Inflammatory macrophage (primary cell): ENCODE measurements around the gene RNASE12.
"Not testable (repeated sequence)": the region's sequence is repeated elsewhere in the genome, so short reads cannot be mapped to it uniquely, and the experiment has no call there.

Experiments
- DNase-seq, 2 donors: peaks; one replicate each; pipeline ENCODE4 v3.0.0-alpha.2; 2020 to 2022

The RNASE12 gene

DNA sequence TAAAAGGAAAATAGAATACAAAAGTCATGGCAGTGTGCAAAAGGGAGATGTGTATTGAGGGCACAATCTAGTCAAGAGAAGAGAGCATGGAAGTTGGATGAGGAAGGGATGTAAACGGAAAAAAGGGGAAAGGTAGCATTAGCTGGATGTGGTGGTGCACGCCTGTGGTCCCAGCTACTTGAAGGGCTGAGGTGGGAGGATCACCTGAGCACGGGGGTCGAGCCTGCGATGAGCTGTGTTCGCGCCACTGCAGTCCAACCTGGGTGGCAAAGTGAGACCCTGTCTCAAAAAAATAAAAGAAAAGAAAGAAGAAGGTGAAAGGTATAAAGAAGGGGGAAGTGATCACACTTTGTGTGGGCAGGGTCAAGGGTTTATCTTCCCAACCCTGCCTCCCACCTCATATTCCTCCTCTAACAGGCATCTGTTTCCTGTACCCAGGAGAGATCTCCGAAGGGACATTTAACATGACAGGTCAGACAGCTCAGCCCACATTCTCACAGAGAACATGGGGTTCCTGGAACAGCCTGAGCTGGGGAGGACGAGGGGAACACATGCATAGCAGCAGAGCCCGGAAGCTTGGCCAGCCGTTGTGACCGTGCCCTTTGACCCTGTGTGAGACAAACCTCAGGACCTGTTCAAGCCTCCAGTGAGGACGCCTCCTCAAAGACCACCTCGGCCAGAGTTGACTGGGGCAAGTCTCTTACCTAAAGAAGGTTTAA lies 12.2 kb downstream of the RNASE12 start:
- DNase-seq = no peak

DNA sequence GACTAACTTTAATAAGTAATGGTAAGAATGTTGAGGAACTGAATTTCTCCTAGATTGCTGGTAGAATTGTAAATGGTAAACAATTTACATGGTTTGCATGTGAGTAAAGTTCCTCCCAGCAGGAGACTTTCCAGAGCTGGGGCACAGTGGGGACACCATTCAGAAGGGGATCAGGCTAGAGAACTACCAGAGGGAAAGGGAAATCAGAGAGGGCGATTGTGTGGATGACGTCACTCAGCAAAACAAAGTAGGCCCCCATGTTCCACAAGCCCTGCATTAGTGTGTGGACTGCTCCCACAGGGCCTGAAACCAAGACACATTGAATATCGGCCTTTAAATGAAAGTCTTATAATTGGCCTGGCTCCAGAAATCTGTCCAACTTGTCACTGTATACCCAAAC lies 12.9 kb downstream of the RNASE12 start:
- DNase-seq = no peak

DNA sequence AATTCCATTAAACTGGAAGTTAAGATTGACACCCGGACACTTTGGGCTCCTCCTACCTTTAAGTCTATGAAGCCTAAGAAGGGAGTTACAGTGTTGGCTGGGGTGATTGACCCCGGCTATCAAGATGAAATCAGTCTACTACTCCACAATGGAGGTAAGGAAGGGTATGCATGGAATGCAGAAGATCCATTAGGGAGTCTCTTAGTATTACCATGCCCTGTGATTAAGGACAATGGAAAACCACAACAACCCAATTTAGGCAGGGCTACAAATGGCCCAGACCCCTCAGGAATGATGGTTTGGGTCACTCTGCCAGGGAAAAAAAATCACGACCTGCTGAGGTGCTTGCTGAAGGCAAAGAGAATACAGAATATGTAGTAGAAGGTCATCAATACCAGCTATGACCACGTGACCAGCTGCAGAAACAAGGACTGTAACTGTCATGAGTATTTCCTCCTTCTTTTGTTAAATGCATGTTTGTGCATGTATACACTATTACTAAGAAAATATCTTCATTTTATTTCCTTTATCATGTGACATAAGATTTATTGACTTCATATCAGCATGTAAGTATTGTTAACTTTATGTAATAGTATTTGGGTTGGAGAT lies 18.7 kb downstream of the RNASE12 start:
- not testable (repeated sequence) for DNase-seq

DNA sequence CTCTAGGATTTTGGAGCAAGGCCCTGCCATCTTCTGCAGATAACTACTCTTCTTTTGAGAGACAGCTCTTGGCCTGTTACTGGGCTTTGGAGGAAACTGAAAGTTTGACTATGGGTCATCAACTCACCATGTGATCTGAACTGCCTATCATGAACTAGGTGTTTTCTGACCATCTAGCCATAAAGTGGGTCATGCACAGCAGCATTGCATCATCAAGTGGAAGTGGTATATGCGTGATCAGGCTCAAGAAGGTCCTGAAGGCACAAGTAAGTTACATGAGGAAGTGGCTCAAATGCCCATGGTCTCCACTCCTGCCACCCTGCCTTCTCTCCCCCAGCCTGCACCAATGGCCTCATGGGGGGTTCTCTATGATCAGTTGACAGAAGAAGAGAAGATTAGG lies 20.5 kb downstream of the RNASE12 start:
- peak; percentile 59 for DNase-seq

DNA sequence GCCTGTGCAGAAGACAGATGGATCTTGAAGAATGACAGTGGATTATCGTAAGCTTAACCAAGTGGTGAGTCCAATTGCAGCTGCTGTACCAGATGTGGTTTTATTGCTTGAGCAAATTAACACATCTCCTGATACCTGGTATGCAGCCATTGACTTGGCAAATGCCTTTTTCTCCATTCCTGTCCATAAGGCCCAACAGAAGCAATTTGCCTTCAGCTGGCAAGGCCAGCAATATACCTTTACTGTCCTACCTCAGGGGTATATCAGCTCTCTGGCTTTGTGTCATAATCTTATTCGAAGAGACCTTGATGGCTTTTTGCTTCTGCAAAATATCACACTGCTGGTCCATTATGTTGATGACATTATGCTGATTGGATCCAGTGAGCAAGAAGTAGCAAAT lies 21.3 kb downstream of the RNASE12 start:
- DNase-seq = not testable (repeated sequence)

DNA sequence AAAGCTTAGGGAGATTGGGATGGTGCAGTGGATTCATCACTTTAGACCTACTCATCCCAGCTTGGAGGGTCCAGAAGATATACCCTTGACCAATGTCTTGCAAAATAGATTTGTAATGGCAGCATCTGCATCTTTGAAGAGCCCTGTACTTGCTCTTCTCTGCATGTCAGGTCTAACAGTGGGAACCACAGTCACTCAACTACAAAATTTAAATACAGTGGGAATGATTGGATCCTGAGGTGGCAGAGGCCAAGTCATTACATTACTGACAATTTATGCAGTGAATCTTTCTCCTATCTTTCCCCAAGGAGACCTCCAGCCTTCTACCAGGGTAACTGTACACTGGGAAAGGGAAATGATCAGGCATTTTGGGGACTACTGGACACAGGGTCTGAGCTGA lies 22.1 kb downstream of the RNASE12 start:
- no peak for DNase-seq

DNA sequence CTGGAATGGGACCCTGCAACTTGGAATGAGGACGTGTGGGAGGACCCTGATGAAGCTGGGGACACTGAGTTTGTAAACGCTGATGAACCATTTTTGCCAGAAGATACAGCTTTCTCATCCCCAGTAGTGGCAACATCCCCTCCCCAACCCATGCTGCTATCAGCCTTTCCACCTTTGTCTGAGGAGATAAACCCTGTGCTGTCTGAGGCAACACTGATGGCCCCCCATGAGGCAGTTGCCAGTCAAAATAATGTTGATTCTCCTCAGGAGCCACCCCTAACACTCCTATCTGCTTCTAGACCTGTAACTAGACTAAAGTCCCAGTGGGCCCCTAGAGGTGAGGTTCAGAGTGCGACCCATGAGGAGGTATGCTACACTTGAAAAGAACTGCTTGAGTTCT lies 22.8 kb downstream of the RNASE12 start:
- DNase-seq = no peak

DNA sequence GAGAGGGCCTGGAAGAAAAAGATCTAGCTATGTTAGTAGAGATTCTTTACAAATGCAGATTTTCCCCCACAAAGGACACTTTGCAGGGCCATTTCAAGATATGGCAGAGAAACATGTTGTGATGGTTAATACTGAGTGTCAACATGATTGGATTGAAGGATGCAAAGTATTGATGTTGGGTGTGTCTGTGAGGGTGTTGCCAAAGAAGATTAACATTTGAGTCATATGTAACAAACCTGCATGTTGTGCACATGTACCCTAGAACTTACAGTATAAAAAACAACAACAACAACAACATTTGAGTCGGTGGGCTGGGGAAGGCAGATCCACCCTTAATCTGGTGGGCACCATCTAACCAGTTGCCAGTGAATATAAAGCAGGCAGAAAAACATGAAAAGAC lies 24.0 kb downstream of the RNASE12 start:
- not testable (repeated sequence) for DNase-seq

DNA sequence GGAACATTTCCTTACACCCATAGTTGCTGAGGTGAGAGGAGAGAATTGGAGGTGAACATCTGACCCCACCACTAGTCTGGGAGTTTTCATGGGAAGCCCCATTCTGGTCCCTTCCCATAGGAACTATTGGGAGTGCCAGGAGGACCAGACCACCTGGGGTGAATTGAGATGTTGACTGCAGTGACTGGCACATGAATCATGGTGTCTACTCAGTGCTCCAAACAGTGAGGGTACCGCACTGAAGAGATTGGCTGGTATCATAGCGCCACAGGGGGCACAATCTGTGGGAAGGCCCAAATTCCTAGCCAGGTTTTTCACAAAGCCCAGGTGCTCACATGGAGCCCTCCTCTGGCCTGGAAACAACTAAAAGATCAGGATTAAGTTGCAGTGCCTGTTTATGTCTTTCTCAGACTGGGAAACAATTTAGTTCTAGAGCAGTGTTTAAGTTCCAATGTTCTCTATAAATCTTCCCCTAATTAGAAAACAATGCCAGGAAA lies 26.6 kb downstream of the RNASE12 start:
- no peak for DNase-seq

DNA sequence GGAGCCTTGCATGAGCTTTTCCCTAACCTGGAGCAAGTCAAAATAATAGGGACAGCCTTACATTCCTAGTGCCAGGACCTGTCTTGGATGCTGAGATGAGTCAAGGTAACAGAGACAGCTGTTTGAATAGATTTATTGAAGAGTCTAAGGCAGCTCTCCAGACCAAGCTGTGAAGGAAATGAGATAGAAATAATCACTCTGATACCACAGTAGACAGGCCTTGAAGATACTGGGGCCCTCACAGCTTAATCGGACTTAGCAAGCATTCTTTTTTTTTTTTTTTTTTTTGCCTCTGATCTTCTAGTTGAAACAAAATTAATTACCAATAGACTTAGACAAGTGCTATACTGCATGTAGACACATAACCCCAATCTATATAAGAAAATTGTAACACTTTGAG lies 27.2 kb downstream of the RNASE12 start:
- DNase-seq = no peak

DNA sequence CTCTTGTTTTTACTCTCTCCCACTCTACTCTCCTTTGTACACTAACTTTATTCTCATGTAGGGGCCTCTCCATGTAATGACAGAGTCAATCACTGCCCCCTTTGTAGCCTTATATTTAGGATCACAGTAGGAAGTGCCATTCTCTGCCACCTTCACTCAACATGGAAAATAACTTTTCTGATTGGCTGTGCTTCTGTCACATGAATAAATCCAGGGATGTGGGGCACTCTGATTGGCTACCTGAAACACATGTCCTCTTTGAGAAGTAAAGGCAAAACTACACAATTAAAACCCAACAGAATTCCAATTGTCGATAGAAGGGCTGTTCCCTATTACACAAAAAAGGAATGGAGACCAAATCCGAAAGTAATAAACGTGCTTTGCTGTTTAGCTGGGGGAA lies 30.2 kb downstream of the RNASE12 start, which contains the start of gene RNASE9:
TSS of gene RNASE9 (minus strand) at position 87 of the 400 bp plus-strand sequence.
- DNase-seq = no peak

DNA sequence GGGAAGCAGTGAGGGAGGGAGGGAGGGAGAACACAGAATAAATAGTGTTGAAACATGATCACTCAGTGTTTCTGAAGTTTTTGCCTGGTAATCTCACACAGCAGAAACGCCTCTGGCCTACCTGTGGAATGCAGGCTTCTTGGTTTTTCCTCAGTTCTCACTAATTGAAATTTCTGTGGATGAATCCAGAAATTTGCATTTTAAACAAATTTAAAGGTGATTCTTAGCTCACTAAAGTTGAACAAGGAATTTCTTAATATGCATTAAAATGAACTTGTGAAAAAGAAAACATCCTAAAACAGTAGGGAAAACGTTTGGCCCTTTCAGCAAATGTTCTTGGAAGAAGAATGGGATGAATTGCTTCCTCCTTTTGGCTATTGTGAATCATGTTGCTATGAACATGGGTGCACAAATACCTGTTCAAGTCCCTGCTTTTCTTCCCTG lies 31.7 kb downstream of the RNASE12 start:
- DNase-seq = no peak

DNA sequence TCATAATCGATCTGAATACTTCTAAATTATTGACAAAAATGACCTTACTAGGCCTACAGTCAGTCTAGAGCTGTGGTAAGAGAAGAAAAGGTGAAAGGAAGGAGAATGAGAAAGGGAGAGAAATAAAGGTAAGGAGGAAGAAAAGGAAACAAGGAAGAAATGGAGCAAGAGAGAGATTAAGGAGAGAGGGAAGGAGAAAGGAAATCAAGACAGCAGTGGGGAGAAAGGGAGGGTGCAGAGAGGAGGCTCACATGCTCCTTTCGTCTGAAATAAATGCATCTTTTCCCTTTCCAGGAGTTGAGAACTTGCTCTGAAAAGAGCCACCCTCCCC lies 34.0 kb downstream of the RNASE12 start:
- no peak for DNase-seq

DNA sequence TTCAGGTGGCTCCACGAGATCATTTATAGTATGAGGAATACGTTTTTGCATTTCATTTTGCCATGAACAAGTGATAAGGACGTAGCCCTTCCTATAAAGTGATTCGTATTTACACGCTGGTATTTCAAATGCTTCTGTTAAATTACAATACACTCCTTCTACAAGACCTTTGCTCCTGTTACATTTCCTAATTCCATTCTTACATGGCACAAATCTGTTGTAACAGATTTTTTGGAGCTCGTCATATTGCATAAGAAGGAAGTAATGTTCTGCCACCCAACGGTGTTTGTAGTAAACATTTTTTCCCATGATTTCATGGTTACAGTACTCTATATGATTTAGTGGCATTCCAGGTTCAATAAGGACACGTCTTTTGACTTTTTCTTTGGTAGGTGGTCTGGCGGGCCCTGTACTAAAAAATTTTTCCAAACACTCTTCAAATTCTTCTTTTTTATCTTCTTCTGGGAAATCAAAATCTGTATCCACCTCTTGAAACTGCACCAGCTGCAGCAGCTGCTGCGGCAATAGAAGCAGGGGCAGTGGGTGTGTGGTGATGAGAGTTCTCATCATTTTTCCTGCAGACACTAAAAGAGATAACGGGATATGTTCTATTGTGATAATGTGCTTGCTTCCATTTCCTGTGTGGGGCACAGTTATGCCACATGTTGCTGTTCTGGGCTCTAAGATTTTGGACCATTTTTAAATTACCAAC lies 34.5 kb downstream of the RNASE12 start:
- peak; percentile 61 to 91 for DNase-seq

DNA sequence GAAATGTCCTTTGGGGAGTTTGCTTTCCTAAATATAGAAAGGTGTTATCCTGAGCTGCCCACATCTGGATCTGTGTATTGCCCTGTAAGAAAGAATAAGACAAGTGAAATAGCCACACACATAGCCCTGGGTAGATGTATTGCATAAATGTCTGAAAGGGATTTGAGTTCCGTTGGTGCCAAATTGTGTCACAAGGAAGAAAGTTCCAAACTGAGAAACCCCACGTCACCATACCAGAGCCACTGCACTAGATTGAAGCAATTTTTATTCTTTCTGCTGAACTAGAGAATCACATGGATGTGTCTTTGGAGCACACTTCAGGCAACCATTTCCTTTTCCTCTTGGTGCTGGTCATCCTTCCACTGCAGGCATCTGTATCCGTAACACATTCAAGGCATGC lies 35.3 kb downstream of the RNASE12 start:
- DNase-seq = peak; percentile 35 to 60

DNA sequence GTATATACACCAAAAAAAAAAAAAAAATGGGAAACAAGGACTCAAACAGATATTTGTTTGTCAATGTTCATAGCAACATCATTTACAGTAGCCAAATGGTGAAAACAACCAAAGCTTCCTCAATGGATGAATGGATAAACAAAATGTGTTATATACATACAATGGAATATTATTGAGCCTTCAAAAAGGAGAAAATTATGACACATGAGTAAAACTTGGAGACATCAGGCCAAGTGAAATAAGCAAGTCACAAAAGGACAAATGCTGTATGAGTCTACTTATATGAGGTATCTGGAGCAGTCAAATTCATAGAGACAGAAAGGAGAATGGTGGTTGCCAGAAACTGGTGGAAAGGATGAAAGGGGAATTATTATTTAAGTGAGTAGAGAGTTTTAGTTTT lies 38.2 kb downstream of the RNASE12 start:
- no peak for DNase-seq

DNA sequence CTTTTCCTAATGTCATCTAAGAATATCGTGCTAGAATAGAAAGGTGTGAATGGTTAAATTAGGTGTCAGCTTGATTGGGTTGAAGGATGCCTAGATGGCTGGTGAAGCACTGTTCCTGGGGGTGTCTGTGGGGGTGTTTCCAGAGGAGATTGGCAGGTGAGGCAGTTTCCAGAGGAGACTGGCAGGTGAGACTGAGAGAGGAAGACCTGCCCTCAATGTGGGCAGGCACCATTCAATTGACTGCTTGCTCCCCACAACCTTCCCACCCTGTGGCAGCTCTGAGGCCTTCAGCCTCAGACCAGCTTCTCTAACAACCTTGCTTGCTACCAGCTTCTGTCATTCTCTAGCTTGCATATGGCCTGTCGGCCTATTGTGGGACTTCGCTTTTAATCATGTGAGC lies 39.6 kb downstream of the RNASE12 start:
- DNase-seq = no peak

DNA sequence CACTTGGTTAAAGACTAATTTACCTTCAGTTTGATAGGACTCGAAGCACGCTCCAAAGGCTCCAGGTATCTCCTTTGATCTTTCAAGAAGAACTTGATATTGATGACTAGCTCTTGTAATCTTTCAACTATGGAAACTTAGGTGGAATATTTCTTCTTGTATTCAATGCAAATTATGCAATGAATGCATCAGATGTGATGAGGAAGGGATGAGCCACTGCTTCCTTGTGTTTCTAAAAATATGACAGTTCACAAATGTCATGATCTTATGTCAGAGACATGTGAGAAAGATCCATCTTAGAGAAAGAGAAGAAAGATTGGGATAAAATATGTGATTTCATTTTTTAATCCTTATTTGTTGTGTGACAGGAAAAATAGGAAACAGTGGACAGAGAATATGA lies 40.2 kb downstream of the RNASE12 start:
- DNase-seq = peak; percentile 62 to 66

DNA sequence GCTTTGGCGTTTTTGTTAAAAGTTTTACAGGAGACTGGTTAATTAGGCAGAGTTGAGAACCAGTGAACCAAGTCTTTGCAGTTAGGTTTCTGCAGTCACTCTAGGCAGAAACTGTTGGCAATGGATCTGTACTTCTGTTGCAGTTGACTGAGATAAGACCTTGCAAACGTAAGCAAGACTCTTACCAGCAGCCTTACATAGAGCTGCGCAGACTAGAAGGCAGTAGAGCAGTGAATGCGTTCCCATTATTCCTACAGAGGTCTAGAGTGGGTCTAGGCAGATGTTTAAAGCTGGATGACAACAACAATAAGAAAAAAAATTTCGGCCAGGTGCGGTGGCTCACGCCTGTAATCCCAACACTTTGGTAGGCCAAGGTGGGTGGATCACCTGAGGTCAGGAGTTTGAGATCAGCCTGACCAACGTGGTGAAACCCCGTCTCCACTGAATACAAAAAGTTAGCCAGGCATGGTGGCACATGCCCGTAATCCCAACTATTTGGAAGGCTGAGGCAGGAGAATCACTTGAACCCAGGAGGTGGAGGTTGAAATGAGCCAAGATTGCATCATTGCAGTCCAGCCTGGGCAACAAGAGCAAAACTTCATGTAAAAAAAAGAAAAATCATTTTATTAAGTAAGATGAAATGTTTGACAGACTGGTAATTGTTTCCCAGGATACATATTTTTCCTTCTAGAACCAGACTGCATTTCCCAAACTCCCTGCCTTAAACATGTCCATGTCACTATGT lies 42.6 kb downstream of the RNASE12 start:
- no peak for DNase-seq

DNA sequence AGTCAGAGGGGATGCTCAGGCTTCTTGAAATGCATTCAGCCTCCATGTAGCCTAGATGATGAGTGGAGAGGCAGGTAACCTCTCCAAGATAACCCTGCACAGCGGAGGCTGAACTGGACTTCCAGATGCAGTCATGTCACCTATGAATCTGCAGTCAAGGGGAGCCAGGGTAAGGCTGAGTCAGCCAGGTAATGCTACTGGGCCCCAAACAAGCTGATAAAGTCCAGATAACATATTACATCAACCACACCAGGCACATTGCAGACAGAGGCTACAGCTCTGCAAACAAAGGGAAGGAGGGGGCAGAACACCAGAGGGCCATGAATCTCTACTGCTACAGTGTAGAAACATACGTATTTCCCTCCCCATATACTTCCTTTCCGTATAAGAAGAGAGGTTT lies 44.3 kb downstream of the RNASE12 start:
- no peak for DNase-seq
